Measurements from ENCODE around the gene FMN1.

DNA sequence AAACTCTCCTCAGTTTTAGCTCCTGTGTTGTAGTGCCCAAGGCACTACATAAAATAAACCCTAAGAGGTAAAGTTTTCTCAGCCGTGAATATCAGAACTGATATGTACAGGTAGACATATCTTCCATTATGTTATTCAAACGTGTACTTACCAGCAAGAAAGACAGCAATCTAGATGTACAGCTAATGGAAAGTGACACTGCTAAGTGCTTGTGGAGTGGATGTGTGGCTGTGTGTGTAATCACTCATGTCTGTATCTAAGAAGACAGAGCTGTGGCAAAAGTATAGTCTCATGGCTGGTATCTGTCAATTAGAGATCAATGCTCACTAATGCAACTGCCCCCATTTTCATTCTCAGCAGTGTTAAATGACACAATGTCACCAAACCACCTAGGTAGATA is 101.3 kb downstream of the FMN1 start:
- TF ChIP-seq, protein P1, sequence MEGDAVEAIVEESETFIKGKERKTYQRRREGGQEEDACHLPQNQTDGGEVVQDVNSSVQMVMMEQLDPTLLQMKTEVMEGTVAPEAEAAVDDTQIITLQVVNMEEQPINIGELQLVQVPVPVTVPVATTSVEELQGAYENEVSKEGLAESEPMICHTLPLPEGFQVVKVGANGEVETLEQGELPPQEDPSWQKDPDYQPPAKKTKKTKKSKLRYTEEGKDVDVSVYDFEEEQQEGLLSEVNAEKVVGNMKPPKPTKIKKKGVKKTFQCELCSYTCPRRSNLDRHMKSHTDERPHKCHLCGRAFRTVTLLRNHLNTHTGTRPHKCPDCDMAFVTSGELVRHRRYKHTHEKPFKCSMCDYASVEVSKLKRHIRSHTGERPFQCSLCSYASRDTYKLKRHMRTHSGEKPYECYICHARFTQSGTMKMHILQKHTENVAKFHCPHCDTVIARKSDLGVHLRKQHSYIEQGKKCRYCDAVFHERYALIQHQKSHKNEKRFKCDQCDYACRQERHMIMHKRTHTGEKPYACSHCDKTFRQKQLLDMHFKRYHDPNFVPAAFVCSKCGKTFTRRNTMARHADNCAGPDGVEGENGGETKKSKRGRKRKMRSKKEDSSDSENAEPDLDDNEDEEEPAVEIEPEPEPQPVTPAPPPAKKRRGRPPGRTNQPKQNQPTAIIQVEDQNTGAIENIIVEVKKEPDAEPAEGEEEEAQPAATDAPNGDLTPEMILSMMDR (IDR thresholded peaks at IDR 0.05), result no peak
- TF ChIP-seq SIN3A (IDR thresholded peaks at IDR 0.05; ENCODE audit: borderline replicate concordance, insufficient read depth, low read depth, low read length) (no peak), POLR2AphosphoS5 (IDR thresholded peaks at IDR 0.05; ENCODE audit: low read depth, low read length) (no peak)
